Amygdala (tissue), 56 donors: ENCODE results near the gene CRABP2.

Experiments
- DNase-seq, 56 donors: peaks; one replicate each; lab custom pipeline; 2025; lab: John Stamatoyannopoulos, UW

The CRABP2 gene

GRCh38 chr1:156659988-156660751 is 45.2 kb downstream of the CRABP2 start:
- DNase-seq: peak; percentile 49 to 97 (median 85)

- DNase-seq: no peak
Observed at GRCh38 chr1:156659661-156659987, 45.8 kb downstream of the CRABP2 start.

GRCh38 chr1:156658945-156659574 is 46.3 kb downstream of the CRABP2 start:
- no peak for DNase-seq

GRCh38 chr1:156658496-156658895 is 46.9 kb downstream of the CRABP2 start:
- no peak for DNase-seq

- DNase-seq: no peak
Observed at GRCh38 chr1:156657741-156658319, 47.6 kb downstream of the CRABP2 start.

GRCh38 chr1:156656806-156657740 is 48.3 kb downstream of the CRABP2 start:
- peak in 53 of 56 donors; percentile 22 to 89 (median 66) for DNase-seq

GRCh38 chr1:156655904-156656516 is 49.4 kb downstream of the CRABP2 start:
- no peak for DNase-seq

- no peak for DNase-seq
Observed at GRCh38 chr1:156655151-156655903, 50.1 kb downstream of the CRABP2 start.

GRCh38 chr1:156654700-156655099 is 50.7 kb downstream of the CRABP2 start:
- no peak for DNase-seq

GRCh38 chr1:156652992-156653355 is 52.4 kb downstream of the CRABP2 start:
- DNase-seq: no peak

GRCh38 chr1:156652131-156652991 is 53.0 kb downstream of the CRABP2 start:
- no peak for DNase-seq
